GM12878 (cell line): ENCODE data around the gene SINHCAF. TPM values are rescaled to one million over a fixed set of nuclear protein-coding genes. Genes with fewer than 3 reads are reported as not detected.
"Not testable (repeated sequence)": the region's sequence is repeated elsewhere in the genome, so short reads cannot be mapped to it uniquely, and the experiment has no call there.

ENCODE experiments used
- ATAC-seq: fragments of 200-7000 bp; cut with Tn5 transposase; 3 replicates; pipeline ENCODE4 v1.9.1; 2020; ENCODE audit warnings: mild to moderate bottlenecking, moderate library complexity
- BruUV-seq: library from RNA; stranded (reverse); fragments of 400-500 nt; replicated peaks from 2 replicates; lab custom pipeline; 2021; lab: Mats Ljungman, UMichigan
- CTCF ChIA-PET: fragments of 300-600 bp; sonication (Branson Sonifier 250); formaldehyde crosslinking; extraction: SDS; loops from one replicate; lab custom pipeline; 2021; ENCODE audit warnings: inconsistent platforms; lab: Yijun Ruan, JAX
- POLR2A ChIA-PET: fragments of 350-600 bp; formaldehyde crosslinking; extraction: SDS; loops from one replicate; lab custom pipeline; 2021; ENCODE audit warnings: inconsistent platforms; lab: Charles Lee
- RAD21 ChIA-PET: fragments of 300-600 bp; sonication (Branson Sonifier 250); formaldehyde crosslinking; loops from one replicate; lab custom pipeline; 2023; ENCODE audit warnings: antibody characterized with exemption; ENCODE audit not compliant: unreplicated experiment; lab: Charles Lee
- SMC1A ChIA-PET: fragments of 300-600 bp; sonication (Branson Sonifier 250); formaldehyde crosslinking; loops from one replicate; lab custom pipeline; 2023; ENCODE audit not compliant: unreplicated experiment, uncharacterized antibody; lab: Charles Lee
- DNase-seq: peaks from one replicate; pipeline ENCODE4 v3.0.0-alpha.2; 2011; ENCODE audit warnings: low read depth, low spot score
- FAIRE-seq: peaks from 3 replicates; lab custom pipeline; 2011; peaks lifted over from hg19 to GRCh38; lab: Jason Lieb, UNC
- H2AFZ ChIP-seq: 2 replicates; pipeline ENCODE4 v1.6.0; 2011; ENCODE audit warnings: low read depth, low read length, control low read depth; ENCODE audit not compliant: control insufficient read depth
- H3K27ac ChIP-seq: 2 replicates; pipeline ENCODE4 v1.5.1; 2011; ENCODE audit warnings: control low read depth; ENCODE audit not compliant: control insufficient read depth, insufficient read depth
- H3K27me3 ChIP-seq, 2 experiments: replicated peaks in 1 of 2; 2 replicates each; pipeline versions ENCODE4 v1.6.0 to v1.6.1; 2011; ENCODE audit warnings: low read length in 1 of 2; ENCODE audit not compliant: control insufficient read depth in 2 of 2, insufficient read depth in 2 of 2
- H3K36me3 ChIP-seq, 2 experiments: 2 replicates each; pipeline ENCODE4 v1.5.1; 2011; ENCODE audit warnings: low read length in 1 of 2; ENCODE audit not compliant: control insufficient read depth in 2 of 2, insufficient read depth in 2 of 2
- H3K4me1 ChIP-seq: 2 replicates; pipeline ENCODE4 v1.6.1; 2011; ENCODE audit warnings: mild to moderate bottlenecking, low read length, moderate library complexity, mixed read lengths; ENCODE audit not compliant: control insufficient read depth, insufficient read depth
- H3K4me2 ChIP-seq: 2 replicates; pipeline ENCODE4 v1.6.0; 2011; ENCODE audit warnings: control low read depth; ENCODE audit not compliant: control insufficient read depth, insufficient read depth
- H3K4me3 ChIP-seq: fragments of 200-600 bp; sonication (generic); 2 replicates; pipeline ENCODE4 v1.5.1; 2016
- H3K79me2 ChIP-seq: 2 replicates; pipeline ENCODE4 v1.6.0; 2011; ENCODE audit warnings: low read length; ENCODE audit not compliant: control insufficient read depth, insufficient read depth
- H3K9ac ChIP-seq: 2 replicates; pipeline ENCODE4 v1.8.0; 2011; ENCODE audit warnings: low read length, control low read depth, mixed read lengths; ENCODE audit not compliant: control insufficient read depth, insufficient read depth
- H3K9me3 ChIP-seq: replicated peaks from 3 replicates; pipeline ENCODE4 v1.5.1; 2011; ENCODE audit warnings: mild to moderate bottlenecking, low read length; ENCODE audit not compliant: control insufficient read depth, insufficient read depth
- H4K20me1 ChIP-seq: 2 replicates; pipeline ENCODE4 v1.6.0; 2011; ENCODE audit not compliant: control insufficient read depth, insufficient read depth
- ATF7 ChIP-seq: fragments of 450-650 bp; IDR thresholded peaks from 2 replicates; pipeline ENCODE4 v1.6.1; 2016; ENCODE audit warnings: low read depth, mild to moderate bottlenecking
- ESRRA ChIP-seq: IDR thresholded peaks from 2 replicates; pipeline ENCODE4 v1.6.1; 2012; ENCODE audit warnings: mild to moderate bottlenecking, low read length, improper control_type of control experiment
- HCFC1 ChIP-seq: fragments of 150-350 bp; IDR thresholded peaks from 2 replicates; pipeline ENCODE4 v1.6.1; 2014; ENCODE audit warnings: low read length
- PAX5 ChIP-seq: IDR thresholded peaks from 2 replicates; pipeline ENCODE4 v1.6.1; 2011; ENCODE audit warnings: low read depth, low read length, borderline replicate concordance
- RELA ChIP-seq: fragments of 450-650 bp; IDR thresholded peaks from 2 replicates; pipeline ENCODE4 v1.8.0; 2014; ENCODE audit warnings: borderline replicate concordance; ENCODE audit not compliant: partially characterized antibody
- TCF3 ChIP-seq: IDR thresholded peaks from 2 replicates; pipeline ENCODE4 v1.6.1; 2012; ENCODE audit warnings: low read depth, mild to moderate bottlenecking, low read length, borderline replicate concordance; ENCODE audit not compliant: insufficient read depth
- TCF7 ChIP-seq: IDR thresholded peaks from 2 replicates; pipeline ENCODE4 v1.6.1; 2014; ENCODE audit warnings: antibody characterized with exemption, borderline replicate concordance
- WGBS: methylation state at CpG from one replicate; pipeline ENCODE4 v1.1.6; 2016; ENCODE audit warnings: low lambda C conversion rate; ENCODE audit not compliant: insufficient replicate concordance, insufficient coverage; ENCODE audit errors: missing lambda C conversion rate; 5-methylcytosine and 5-hydroxymethylcytosine counted together
- in situ Hi-C: fragments of 300-500 bp; cut with MboI; formaldehyde crosslinking; loops from 9 replicates; pipeline ENCODE4 v1.14.3; 2018; ENCODE audit warnings: mixed read lengths
- intact Hi-C: fragments of 100-400 bp; cut with micrococcal nuclease; formaldehyde crosslinking; loops from one replicate; pipeline ENCODE4 v1.14.2; 2022; ENCODE audit not compliant: unreplicated experiment
- polyA plus RNA-seq, 11 experiments: library from polyadenylated mRNA; depleted of rRNA in 4 of 11; unstranded in 6 of 11; stranded (reverse) in 5 of 11; fragments of >200 nt; fragmentation: Nextera tagmentation in 4 of 11; fragmentation: Illumina TruSeq in 1 of 11; extraction: Ambion mirVana in 4 of 11; extraction: Trizol in 1 of 11; gene quantifications; 1 replicate in 1 of 11; 2 replicates in 10 of 11; pipeline versions ENCODE4 v1.2.1 to v1.2.3, GENCODE V29; 2011 to 2016; ENCODE audit warnings: inconsistent platforms in 2 of 11, missing spikeins in 2 of 11, low read depth in 1 of 11
- total RNA-seq, 4 experiments: library from RNA; depleted of rRNA in 3 of 4; stranded (reverse); fragments of >200 nt in 3 of 4; fragmentation: Illumina TruSeq in 1 of 4; extraction: Trizol in 1 of 4; gene quantifications; 2 replicates each; pipeline versions ENCODE4 v1.2.1 to v1.2.3, GENCODE V29; 2013 to 2021
- TF ChIP-seq, protein P1 (sequence below): IDR thresholded peaks from 2 replicates; pipeline ENCODE4 v1.6.1; 2011; ENCODE audit warnings: low read depth, low read length, improper control_type of control experiment, borderline replicate concordance
- TF ChIP-seq, protein P2 (sequence below): fragments of 450-650 bp; IDR thresholded peaks from 2 replicates; pipeline ENCODE4 v1.6.1; 2017; ENCODE audit warnings: mild to moderate bottlenecking, moderate library complexity

SINHCAF gene
- total and polyA plus RNA-seq, 10 of the 15 experiments (the other 5 are each of a cell fraction or from before 2014, with no cell fraction given): 60.4 to 156 (median 90.3) TPM

DNA sequence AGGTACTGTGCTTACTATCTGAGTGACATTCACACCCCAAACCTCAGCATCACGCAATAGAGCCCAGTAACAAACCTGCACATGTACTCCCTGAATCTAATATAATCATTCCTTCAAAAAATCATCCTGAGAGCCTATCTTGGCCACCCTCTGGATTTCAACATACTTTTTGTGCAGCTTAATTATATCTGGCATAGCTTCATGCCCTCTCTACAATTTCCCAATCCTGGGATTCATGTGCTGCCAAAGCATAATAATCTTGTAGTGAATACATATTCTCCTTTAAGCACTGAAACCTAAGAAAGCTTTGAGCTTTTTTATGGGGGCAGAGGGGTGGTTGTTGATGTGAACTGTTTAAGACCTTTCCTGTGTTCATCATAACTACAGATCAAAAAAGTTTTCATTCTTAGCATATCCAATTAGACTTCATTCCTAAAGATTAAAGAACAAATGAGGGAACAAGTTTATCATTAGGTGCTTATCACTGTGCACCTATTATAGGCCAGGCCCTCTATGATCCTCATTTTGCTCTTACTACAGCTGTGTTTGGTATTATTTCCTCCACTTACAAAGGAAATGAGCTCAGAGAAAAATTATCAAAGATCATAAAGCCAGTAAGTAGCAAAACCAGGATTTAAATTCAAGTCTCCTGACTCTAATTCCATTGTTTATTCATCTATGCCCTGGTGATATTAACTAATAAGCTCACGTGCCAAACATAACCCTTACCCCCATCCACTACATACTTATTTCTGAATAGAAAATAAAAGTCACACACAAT is 51.2 kb downstream of the SINHCAF start:
- ChIA-PET SMC1A (interaction anchor here (0.8 to 1.3 kb wide), 6 partner anchors 20 to 424 kb away, joined by 3 to 4 read pairs (median 3); no protein-coding TSS in a partner anchor), RAD21 (interaction anchor here (1.4 kb wide), 1 partner anchor 88 kb away, joined by 5 read pairs; no protein-coding TSS in a partner anchor), CTCF (interaction anchor here (1.0 kb wide), 2 partner anchors 23 to 427 kb away, joined by 3 read pairs; no protein-coding TSS in a partner anchor), POLR2A (no interaction called here)
- no peaks in the 10 kb centered on the region for H3K79me2 ChIP-seq
- no peak overlapping the region for H2AFZ ChIP-seq
- TF ChIP-seq TCF3: no peak
- no peak for TF ChIP-seq HCFC1
- TF ChIP-seq TCF7: no peak
- no peak for TF ChIP-seq RELA
- TF ChIP-seq ESRRA: no peak
- TF ChIP-seq, protein P1, sequence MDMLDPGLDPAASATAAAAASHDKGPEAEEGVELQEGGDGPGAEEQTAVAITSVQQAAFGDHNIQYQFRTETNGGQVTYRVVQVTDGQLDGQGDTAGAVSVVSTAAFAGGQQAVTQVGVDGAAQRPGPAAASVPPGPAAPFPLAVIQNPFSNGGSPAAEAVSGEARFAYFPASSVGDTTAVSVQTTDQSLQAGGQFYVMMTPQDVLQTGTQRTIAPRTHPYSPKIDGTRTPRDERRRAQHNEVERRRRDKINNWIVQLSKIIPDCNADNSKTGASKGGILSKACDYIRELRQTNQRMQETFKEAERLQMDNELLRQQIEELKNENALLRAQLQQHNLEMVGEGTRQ: no peak
- TF ChIP-seq ATF7: no peak
- TF ChIP-seq, protein P2, sequence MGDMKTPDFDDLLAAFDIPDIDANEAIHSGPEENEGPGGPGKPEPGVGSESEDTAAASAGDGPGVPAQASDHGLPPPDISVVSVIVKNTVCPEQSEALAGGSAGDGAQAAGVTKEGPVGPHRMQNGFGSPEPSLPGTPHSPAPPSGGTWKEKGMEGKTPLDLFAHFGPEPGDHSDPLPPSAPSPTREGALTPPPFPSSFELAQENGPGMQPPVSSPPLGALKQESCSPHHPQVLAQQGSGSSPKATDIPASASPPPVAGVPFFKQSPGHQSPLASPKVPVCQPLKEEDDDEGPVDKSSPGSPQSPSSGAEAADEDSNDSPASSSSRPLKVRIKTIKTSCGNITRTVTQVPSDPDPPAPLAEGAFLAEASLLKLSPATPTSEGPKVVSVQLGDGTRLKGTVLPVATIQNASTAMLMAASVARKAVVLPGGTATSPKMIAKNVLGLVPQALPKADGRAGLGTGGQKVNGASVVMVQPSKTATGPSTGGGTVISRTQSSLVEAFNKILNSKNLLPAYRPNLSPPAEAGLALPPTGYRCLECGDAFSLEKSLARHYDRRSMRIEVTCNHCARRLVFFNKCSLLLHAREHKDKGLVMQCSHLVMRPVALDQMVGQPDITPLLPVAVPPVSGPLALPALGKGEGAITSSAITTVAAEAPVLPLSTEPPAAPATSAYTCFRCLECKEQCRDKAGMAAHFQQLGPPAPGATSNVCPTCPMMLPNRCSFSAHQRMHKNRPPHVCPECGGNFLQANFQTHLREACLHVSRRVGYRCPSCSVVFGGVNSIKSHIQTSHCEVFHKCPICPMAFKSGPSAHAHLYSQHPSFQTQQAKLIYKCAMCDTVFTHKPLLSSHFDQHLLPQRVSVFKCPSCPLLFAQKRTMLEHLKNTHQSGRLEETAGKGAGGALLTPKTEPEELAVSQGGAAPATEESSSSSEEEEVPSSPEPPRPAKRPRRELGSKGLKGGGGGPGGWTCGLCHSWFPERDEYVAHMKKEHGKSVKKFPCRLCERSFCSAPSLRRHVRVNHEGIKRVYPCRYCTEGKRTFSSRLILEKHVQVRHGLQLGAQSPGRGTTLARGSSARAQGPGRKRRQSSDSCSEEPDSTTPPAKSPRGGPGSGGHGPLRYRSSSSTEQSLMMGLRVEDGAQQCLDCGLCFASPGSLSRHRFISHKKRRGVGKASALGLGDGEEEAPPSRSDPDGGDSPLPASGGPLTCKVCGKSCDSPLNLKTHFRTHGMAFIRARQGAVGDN: no peak
- no peak for TF ChIP-seq PAX5
- no peaks in the 10 kb centered on the region for H3K27me3 ChIP-seq
- H3K36me3 ChIP-seq: peaks cover 0 to 3% of the 10 kb centered on the region in 2 experiments; a peak in 2 of 4 replicates
- no peak overlapping the region for H3K4me2 ChIP-seq
- H3K4me3 ChIP-seq: no peak overlapping the region
- ATAC-seq: no peak
- no peak for DNase-seq
- TSS peak; percentile 18 for BruUV-seq
- 100% methylated on average over 2 of the region's 2 CpGs for WGBS
- no peaks in the 10 kb centered on the region for H4K20me1 ChIP-seq
- no peak for FAIRE-seq
- H3K9me3 ChIP-seq: no peaks in the 10 kb centered on the region
- intact Hi-C loops (no loop called here), in situ Hi-C loops (no loop called here)
- no peaks in the 10 kb centered on the region for H3K4me1 ChIP-seq
- no peak overlapping the region for H3K27ac ChIP-seq
- H3K9ac ChIP-seq: no peak overlapping the region

DNA sequence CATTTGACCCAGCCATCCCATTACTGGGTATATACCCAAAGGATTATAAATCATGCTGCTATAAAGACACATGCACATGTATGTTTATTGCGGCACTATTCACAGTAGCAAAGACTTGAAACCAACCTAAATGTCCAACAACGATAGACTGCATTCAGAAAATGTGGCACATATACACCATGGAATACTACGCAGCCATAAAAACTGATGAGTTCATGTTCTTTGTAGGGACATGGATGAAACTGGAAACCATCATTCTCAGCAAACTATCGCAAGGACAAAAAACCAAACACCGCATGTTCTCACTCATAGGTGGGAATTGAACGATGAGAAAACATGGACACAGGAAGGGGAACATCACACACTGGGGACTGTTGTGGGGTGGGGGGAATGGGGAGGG is 52.2 kb downstream of the SINHCAF start:
- in situ Hi-C loops, H3K27ac ChIP-seq, H3K27me3 ChIP-seq, H2AFZ ChIP-seq, H3K9ac ChIP-seq, BruUV-seq, ATAC-seq, H3K9me3 ChIP-seq, H3K4me2 ChIP-seq, H3K4me3 ChIP-seq, FAIRE-seq, H4K20me1 ChIP-seq, POLR2A ChIA-PET, H3K79me2 ChIP-seq, H3K36me3 ChIP-seq, H3K4me1 ChIP-seq, DNase-seq: not testable (repeated sequence)
- ChIA-PET SMC1A (interaction anchor here (1.0 kb wide), 1 partner anchor 423 kb away, joined by 4 read pairs; no protein-coding TSS in a partner anchor), RAD21 (interaction anchor here (2.4 kb wide), 1 partner anchor 89 kb away, joined by 21 read pairs; no protein-coding TSS in a partner anchor), CTCF (interaction anchor here (1.0 to 3.3 kb wide), 3 partner anchors 20 to 24 kb away, joined by 3 to 30 read pairs (median 27); no protein-coding TSS in a partner anchor)
- intact Hi-C loops: loop anchor here (2.0 kb wide), 1 partner anchor 423 kb away; no protein-coding TSS in a partner anchor
- 92% methylated on average over 4 of the region's 6 CpGs for WGBS
